ENCODE data around the gene TRMO.
"Not testable (repeated sequence)": the region's sequence is repeated elsewhere in the genome, so short reads cannot be mapped to it uniquely, and the experiment has no call there.

TRMO gene, protein sequence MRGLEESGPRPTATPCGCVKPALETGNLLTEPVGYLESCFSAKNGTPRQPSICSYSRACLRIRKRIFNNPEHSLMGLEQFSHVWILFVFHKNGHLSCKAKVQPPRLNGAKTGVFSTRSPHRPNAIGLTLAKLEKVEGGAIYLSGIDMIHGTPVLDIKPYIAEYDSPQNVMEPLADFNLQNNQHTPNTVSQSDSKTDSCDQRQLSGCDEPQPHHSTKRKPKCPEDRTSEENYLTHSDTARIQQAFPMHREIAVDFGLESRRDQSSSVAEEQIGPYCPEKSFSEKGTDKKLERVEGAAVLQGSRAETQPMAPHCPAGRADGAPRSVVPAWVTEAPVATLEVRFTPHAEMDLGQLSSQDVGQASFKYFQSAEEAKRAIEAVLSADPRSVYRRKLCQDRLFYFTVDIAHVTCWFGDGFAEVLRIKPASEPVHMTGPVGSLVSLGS

DNA sequence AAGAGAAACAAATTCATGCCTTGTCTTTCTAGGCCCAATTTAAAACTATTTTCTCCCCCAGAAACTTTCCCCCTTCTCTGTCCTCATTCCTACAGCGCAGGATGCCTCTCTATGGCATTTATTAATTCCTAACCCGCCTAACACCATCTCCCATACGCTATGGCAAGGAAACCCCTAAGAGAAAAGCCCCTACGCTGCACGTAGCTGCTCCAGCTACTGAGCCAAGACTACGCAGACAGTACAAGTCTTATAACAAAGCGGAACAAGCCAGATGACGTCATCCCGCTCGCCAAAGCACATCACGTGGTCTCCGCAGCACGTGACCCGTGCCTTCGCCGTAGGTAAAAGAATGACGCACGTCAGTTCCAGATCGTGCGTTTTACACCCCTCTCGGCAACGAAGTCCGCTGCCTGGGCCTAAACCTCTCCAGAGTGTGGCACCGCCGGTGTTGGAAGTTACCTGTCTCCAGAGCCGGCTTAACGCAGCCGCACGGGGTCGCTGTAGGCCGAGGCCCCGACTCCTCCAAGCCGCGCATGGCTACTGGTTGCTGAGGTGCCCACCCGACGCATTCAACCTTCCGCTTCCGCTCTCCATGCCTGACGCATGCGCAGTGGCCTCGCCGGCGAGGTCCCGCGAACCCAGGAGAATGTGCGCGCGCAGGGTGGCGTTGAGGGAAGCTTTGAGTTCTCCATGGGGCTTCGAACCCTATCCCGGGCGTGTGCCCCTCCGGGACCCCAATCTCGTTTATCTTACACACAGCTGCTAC lies at the start of gene TRMO:
Gene TRMO, minus strand, starts transcription at position 542 of the 766 bp plus-strand sequence. Its CDS starts 7 bp downstream, at position 535.
- peak; percentile 98 for DNase-seq

DNA sequence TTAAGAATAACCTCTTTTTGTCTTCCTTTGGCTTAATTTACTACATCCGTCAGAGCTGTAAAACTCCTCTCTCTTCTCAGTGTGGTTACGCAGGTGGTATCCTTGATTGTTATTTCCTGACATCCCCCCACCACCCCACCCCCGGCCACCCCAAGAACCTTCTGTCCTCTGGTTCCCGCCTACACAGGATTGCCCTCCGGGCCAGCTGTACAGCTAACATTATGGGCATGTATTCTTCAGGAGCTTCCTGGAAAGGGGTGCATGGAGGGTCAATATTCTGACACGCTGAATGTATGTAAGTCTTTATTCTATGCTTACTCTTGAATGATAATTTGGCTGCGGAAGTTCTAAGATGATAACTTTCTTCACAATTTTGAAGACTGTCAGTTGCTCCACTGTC lies 47.9 kb upstream of the TRMO start:
- DNase-seq: no peak

DNA sequence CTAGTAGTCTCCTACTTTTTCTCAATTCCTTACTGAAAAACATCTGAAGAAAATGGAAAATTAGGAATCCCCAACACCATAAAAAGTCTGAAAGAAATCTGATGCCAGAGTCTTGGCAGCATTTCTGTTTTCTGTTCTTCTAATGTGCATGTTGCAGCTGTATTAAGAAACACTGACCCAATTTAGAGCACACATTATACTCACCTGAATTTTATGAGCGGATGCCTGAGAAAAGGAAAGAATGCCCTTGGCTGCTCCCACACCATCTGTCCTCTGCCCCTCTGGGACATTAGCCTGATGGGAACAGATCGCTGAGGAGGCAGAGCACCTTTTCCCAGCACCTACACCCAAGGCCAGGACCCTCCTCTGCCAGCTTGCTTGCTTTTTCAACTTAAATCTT lies 46.7 kb upstream of the TRMO start:
- DNase-seq: no peak

DNA sequence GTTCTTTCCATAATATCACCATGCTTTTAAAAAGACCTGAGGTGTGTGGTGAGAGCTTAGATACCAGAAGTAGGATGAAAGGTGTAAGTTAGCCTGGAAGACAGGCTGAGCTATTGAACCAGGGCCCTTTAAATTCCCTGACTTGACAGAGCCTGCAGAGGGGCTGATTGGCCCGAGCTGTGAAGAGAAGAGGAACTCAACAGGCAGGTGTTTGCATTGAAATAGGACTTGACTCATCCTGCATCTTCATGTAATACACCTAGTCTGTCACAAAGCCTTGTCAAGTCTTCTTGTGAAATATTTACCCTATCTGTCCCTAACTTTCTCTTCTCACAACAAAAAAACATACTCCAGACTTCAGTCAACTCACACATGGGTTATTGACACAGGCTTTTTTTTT lies 44.2 kb upstream of the TRMO start:
- no peak for DNase-seq

DNA sequence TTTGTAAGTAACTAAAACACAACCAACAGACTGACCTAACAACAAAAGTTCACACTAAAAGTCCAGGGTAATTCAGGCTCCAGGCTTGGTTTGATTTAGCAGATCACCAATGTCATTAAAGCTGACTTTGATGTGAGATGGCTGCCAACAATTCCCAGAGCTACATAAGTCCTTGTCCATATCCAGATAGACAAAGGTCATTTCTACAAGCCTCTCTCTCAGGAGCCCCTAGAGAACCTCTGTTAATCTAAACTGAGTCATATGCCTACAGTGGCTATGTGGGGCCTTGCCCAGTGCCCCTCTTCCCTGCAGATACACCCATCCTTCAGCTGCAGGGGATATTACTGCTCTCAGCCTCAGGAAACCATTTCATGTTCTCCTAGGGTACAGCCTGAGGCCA lies 42.6 kb upstream of the TRMO start:
- DNase-seq: no peak

DNA sequence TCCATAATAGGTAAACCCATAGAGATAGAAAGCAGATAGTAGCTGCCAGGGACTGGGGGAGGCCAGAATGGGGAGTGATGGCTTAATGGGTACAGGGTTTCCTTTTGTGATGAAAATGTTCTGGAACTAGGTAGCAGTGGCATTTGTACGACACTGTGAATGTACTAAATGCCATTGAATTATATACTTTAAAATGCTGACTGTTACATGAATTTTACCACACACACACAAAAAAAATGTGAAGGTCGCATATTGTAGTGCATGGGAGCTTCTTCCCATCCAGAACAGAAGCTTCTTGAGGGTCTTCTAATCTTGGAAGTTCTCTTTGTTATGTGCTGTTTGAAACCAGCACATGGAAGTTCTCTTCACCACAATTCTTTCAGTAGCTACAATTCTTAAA lies 40.9 kb upstream of the TRMO start:
- DNase-seq: no peak

DNA sequence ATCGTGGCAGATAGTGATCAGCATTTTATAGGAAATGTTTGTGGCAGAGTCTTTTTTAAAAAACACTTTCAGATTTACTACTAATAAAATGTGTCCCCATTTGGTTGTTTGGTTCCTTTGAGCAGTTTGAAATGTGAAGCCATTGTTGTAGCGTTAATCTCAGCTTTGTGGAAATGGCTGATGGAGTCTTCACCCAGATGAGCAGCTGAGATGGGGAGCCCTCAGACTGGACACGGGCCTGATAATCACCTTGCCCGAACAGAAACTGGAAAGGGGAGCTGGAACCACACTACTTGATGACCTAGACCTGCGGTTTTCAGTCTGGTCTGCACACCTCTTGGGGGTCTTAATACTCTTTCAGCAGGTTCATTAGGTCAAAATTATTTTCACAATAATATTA lies 40.3 kb upstream of the TRMO start:
- DNase-seq: no peak

DNA sequence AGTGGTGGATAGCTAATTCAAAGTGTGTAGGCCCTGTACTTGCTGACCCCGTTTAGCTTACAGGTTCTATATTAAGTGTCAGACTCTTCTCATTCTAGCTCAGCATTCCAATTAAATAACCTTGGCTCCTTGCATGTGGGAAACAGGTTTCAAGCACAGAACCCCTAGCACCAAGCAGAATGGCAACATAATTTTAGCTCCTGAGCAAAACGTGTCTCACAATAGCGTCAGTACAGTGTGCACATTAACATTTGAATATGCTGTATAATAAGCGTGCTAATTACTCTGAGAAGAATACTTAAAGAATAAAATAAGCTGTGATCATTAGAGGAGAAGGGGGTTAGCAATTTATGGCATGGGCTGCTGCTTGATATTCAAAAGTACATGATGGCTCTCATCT lies 39.8 kb upstream of the TRMO start:
- no peak for DNase-seq

DNA sequence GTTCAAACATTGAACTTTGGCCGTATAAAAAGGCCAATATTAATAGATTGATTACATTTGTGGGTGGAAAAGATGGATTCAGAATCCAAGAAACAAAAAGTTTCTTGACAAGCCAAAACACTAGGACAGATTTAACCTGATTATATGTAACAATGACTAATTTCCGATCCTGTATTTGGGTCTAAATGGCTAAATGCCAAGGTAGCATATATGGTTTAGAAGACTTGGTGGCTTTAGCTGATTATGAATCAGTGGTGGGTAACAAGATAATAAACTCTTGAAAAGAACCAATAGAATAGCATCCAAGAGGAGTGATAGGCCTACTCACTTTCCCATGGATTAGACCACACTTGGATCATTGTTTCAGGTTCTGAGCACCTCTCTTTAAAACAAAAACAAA lies 39.1 kb upstream of the TRMO start:
- DNase-seq: no peak

DNA sequence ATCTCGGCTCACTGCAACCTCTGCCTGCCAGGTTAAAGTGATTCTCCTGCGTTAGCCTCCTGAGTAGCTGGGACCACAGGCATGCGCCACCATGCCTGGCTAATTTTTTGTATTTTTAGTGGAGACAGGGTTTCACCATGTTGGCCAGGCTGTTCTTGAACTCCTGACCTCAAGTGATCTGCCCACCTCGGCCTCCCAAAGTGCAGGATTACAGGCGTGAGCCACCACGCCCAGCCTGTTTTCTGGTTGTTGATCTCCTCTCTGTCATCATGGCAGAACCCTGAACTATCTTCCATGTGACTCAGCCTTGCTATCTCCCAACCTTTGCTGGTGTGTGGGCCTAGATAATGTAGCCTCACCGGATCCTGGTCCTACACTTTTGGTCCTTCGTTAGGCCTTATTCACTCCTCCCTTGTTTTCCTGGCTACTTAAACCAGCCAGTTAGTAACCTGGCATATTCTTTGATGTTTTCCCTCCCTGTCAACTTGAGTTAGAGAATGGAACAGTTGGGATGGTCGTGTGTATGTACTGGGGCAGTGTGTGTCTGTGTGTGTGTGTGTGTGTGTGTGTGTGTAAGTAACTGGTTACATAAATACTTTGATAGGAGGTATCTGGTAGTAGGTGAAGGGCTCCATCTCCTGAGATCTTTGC lies 38.5 kb upstream of the TRMO start:
- not testable (repeated sequence) for DNase-seq

DNA sequence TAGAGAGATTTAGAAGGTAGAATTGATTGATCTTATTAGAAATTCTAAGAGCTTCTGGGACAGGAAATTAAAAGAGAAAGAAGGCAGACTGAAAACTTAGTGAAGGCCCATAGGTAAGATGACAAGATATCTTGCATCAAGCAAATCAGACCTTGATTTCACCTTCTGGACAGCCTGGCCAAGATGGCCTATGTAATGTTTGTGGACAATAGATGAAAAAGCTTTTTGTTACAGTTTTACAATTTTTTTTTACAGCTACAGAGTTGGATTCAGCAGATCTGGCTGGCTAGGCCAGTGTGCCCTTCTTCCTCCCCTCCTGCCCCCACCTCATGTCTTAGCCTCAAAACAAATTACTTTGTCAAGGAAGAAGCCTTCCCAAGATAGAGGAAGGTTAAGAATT lies 37.3 kb upstream of the TRMO start:
- no peak for DNase-seq

DNA sequence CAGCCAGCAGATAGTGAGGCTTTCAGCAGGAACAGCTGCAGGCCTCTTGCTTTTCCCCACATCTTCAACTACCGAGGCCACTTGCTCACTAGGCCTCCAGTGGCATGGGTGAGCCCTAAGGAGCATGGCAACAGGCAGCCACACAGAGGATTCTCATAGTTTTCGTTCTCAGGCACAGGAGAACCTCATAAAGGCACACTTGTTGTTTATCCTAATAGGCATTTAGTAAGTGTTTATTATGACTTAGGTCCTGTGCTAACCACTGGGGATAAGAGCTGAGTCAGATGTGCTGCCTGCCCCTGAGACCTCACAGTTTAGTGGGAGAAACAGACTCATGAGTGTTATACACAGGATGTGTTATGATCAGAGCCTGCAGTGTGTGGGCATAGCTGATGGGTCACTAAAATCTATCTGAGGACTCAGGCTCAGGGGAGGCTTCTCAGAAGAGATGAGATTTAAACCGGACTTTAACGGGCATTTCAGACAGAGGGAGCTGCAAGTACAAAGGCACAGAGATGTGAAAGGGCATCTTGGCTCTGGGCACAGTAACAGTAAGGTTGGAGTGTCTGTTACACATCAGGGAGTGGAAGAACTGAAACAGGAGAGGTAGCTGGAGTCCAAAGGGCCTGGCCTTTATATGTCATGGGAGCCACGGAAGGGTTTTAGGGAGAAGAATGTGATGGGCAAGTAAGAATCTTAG lies 36.7 kb upstream of the TRMO start:
- DNase-seq: no peak

DNA sequence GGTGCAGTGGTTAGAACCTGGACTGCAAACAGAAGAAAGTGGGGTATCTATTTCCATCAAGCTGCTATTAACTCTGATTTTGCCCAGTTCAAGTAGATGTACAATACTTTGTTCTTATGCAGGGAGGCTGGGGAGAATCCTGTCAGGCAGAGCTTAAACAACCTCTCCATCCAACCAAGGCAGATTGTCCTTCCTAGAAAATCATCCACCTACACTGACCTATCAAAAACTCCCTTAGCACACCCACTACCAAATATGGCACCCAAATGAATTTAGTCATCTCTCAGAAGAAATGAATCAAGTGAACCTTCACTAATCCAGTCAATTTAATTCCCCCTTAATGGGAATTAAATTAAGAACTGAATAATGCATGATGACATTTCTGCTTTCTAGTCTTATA lies 34.0 kb upstream of the TRMO start:
- no peak for DNase-seq

DNA sequence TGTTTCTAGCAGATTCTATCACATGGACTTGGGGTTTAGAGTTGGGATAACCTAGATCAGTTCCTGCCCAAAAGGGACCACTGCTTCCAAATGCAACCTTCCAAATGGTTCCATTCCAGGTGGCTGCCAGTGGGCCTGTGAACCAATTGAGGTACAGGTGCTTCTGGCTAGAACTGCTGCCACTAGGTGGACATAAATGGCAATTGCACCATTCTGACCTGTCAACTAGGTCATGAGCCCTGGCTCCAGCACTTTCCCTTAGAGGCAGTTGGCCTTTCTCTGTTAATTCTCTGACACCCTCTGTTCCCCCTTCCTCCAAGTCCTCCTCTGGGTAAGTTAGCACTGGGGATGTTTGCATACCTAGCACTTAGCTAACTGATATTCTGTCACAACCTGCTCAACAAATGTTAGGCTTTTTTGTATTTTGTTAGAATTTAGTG lies 32.3 kb upstream of the TRMO start:
- peak; percentile 66 for DNase-seq

DNA sequence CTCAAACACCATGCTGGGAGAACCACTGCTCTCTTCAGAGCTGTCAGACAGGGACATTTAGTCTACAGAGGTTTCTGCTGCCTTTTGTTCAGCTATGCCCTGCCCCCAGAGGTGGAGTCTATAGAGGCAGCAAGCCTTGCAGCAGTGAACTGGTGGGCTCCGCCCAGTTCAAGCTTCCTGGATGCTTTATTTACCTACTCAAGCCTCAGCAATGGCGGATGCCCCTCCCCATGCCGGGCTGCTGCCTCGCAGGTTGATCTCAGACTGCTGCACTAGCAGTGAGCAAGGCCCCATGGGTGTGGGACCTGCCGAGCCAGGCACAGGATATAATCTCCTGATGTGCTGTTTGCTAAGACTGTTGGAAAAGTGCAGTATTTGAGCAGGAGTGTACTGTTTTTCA lies 28.6 kb upstream of the TRMO start:
- not testable (repeated sequence) for DNase-seq

DNA sequence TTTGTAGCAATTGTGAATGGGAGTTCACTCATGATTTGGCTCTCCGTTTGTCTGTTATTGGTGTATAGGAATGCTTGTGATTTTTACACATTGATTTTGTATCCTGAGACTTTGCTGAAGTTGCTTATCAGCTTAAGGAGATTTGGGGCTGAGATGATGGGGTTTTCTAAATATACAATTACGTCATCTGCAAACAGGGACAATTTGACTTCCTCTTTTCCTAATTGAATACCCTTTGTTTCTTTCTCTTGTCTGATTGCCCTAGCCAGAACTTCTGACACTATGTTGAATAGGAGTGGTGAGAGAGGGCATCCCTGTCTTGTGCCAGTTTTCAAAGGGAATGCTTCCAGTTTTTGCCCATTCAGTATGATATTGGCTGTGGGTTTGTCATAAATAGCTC lies 24.8 kb upstream of the TRMO start:
- not testable (repeated sequence) for DNase-seq

DNA sequence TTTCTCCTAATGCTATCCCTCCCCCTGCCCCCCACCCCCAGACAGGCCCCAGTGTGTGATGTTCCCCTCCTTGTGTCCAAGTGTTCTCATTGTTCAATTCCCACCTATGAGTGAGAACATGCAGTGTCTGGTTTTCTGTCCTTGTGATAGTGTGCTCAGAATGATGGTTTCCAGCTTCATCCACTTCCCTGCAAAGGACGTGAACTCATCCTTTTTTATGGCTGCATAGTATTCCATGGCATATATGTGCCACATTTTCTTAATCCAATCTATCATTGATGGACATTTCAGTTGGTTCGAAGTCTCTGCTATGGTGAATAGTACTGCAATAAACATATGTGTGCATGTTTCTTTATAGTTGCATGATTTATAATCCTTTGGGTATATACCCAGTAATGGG lies 23.2 kb upstream of the TRMO start:
- DNase-seq: not testable (repeated sequence)

DNA sequence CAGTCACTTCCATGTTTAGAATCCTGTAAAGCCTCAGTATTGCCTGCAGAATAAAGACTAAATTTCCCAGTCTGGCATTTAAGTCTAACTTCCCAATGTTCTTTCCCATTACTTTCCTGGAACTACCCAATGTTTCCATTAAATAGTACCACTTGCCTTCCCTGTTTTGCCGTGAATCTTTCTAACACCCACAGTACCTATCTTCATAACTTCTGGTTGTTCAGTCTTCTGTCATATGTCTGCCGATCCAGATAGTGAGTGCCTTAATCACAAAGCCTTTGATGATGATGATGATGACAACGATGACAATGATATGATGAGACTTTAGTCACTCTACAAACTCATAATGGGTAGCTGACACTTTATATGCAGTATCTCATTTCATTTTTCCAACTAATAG lies 22.3 kb upstream of the TRMO start:
- DNase-seq: no peak

DNA sequence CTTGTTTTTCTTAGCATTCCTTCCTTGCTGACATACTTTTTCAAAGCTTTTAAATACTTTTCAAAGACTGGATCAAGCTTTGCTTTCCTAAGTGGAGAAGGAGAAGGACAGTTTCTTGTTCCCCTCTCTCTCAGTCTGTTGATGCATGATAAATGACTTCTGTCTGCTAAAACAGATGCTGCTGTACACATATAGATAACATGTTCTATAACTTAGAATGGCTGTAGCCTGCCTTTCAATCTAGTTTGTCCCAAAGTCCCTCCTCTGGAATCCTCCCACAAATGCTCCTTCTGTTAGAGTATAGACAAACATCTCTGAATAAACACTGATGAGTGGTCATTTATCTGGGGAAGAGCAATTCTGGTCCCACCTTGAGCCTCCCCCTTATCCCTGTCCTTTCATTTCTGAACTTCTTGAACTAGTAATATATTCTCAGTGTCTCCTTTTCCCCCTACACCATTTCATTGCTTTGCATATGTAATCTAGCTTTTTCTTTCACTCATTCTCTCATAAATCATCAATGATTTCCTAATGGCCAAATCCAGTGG lies 21.1 kb upstream of the TRMO start:
- no peak for DNase-seq

DNA sequence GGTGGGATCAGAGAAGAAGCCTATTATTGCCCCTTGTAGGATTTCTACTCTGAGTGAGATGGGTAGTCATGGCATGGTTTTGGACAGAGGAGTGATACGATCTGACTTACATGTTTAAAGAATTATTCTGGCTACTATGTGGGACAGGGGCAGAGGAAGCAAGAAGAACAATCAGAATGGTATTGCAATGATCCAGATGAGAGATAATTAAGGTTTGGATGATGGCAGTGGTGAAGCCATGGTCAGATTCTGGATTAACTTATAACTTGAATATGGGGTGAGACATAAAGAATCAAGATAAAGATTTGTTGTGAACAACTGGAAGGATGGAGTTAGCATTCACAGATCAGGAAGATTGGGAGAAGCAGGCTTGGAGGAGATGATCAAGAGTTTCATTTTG lies 19.0 kb upstream of the TRMO start:
- no peak for DNase-seq

DNA sequence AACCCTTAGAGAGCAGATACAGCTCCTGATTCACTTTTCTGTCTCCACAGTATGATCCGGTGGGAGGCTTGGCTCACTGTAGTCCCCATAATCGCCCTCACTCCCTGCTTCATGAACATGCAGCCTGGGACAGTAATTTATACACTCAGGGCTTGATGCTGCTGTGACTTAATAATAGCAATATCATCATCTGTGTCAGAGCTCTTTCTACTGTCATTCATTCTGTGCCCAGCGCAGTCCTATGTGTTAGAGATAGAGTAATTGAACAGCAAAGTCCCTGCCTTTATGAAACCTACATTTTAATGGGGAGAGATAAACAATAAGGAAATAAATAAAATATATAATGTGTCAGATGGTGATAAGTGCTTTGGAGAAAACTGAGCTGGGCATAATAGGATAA lies 18.4 kb upstream of the TRMO start:
- DNase-seq: no peak

DNA sequence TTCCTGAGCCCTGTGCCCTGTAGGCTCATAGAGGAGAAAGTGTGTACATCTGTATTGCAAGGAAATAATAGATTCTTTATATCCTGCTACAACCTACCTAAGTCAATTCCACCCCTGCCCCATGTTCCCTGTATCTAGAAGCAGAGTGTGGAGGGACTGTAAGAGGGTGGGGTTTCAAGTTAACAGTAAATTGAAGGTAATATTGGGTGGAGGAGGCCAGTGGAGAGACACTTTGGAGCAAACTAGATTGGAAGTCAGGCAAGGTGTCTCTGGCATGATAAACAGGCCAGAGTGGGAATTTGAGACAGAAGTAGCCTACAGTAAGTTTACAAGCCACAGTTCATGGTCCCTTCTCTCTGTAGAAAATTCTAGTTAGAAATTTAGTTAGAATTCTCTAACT lies 17.9 kb upstream of the TRMO start:
- DNase-seq: no peak
